HepG2 (cell line): ENCODE measurements around the gene DOCK3. TPM values are rescaled to one million over a fixed set of nuclear protein-coding genes. Genes with fewer than 3 reads are reported as not detected.

Source experiments
- ATAC-seq: fragments of 200-7000 bp; cut with Tn5 transposase; 3 replicates; pipeline ENCODE4 v1.9.1; 2020; ENCODE audit warnings: mild to moderate bottlenecking, moderate library complexity
- BruUV-seq: library from RNA; stranded (reverse); fragments of 400-500 nt; replicated peaks from 2 replicates; lab custom pipeline; 2021; lab: Mats Ljungman, UMichigan
- CTCF ChIA-PET: fragments of 300-600 bp; formaldehyde crosslinking; extraction: SDS; loops from one replicate; lab custom pipeline; 2021; ENCODE audit warnings: low total read pairs, inconsistent platforms, low intra/inter-chr PET ratio; lab: Yijun Ruan, JAX
- POLR2A ChIA-PET: fragments of 350-600 bp; sonication (Branson Sonifier 250); formaldehyde crosslinking; loops from one replicate; lab custom pipeline; 2020; ENCODE audit warnings: antibody characterized with exemption, inconsistent platforms; lab: Yijun Ruan, JAX
- DNase-seq: peaks from one replicate; pipeline ENCODE4 v3.0.0-alpha.2; 2015; ENCODE audit warnings: low spot score
- FAIRE-seq: peaks from 3 replicates; lab custom pipeline; 2011; peaks lifted over from hg19 to GRCh38; lab: Jason Lieb, UNC
- H2AFZ ChIP-seq: one replicate; pipeline ENCODE4 v1.6.1; 2011; ENCODE audit warnings: low read length, inconsistent platforms
- H3K27ac ChIP-seq: fragments of 300-600 bp; 3 replicates; pipeline ENCODE4 v1.8.0; 2011; ENCODE audit warnings: mixed run types, mild to moderate bottlenecking, mixed read lengths, low read length, inconsistent platforms; ENCODE audit not compliant: insufficient read depth; ENCODE audit errors: extremely low read length
- H3K27me3 ChIP-seq, 2 experiments: fragments of 200-600 bp in 1 of 2; 2 replicates in 1 of 2; 3 replicates in 1 of 2; pipeline versions ENCODE4 v1.6.0 to v1.8.0; 2011; ENCODE audit warnings: low read length in 2 of 2, mild to moderate bottlenecking in 2 of 2, moderate library complexity in 2 of 2, inconsistent platforms in 1 of 2; ENCODE audit not compliant: insufficient read depth in 2 of 2, control insufficient read depth in 1 of 2
- H3K36me3 ChIP-seq, 2 experiments: fragments of 200-600 bp in 1 of 2; replicated peaks in 1 of 2; 2 replicates in 1 of 2; 3 replicates in 1 of 2; pipeline versions ENCODE4 v1.5.1 to v1.8.0; 2011; ENCODE audit warnings: low read length in 2 of 2, inconsistent platforms in 1 of 2; ENCODE audit not compliant: insufficient read depth in 2 of 2, control insufficient read depth in 1 of 2
- H3K4me1 ChIP-seq: 2 replicates; pipeline ENCODE4 v1.5.1; 2012; ENCODE audit warnings: low read length, inconsistent platforms; ENCODE audit not compliant: insufficient read depth
- H3K4me2 ChIP-seq: 2 replicates; pipeline ENCODE4 v1.6.0; 2011; ENCODE audit warnings: low read depth, low read length, inconsistent platforms
- H3K4me3 ChIP-seq, 3 experiments: fragments of 200-600 bp in 1 of 3; sonication (generic), shearing (Covaris generic) in 1 of 3; replicated peaks in 1 of 3; 2 replicates each; pipeline ENCODE4 v1.5.1; 2011 to 2016; ENCODE audit warnings: low read length in 3 of 3, inconsistent platforms in 2 of 3, low read depth in 2 of 3, mild to moderate bottlenecking in 2 of 3, control low read depth in 1 of 3, mixed read lengths in 1 of 3; ENCODE audit not compliant: insufficient read depth in 1 of 3
- H3K79me2 ChIP-seq: one replicate; pipeline ENCODE4 v1.6.1; 2011; ENCODE audit warnings: low read length, inconsistent platforms; ENCODE audit not compliant: insufficient read depth
- H3K9ac ChIP-seq: 2 replicates; pipeline ENCODE4 v1.6.0; 2011; ENCODE audit warnings: mild to moderate bottlenecking, low read depth, low read length, inconsistent platforms; ENCODE audit not compliant: insufficient read depth
- H3K9me3 ChIP-seq: 2 replicates; pipeline ENCODE4 v1.5.1; 2012; ENCODE audit warnings: mild to moderate bottlenecking, low read length
- H4K20me1 ChIP-seq: 2 replicates; pipeline ENCODE4 v1.6.0; 2011; ENCODE audit warnings: inconsistent platforms, mild to moderate bottlenecking, low read length, moderate library complexity; ENCODE audit not compliant: insufficient read depth
- FOXP4 ChIP-seq: sonication (generic); formaldehyde crosslinking; IDR thresholded peaks from 2 replicates; pipeline ENCODE4 v1.4.0; 2020; ENCODE audit warnings: missing genetic modification reagents
- MAF1 ChIP-seq: sonication (generic); formaldehyde crosslinking; IDR thresholded peaks from 2 replicates; pipeline ENCODE4 v1.5.0; 2020; ENCODE audit warnings: missing genetic modification reagents, borderline replicate concordance
- NCOA2 ChIP-seq: sonication (generic); formaldehyde crosslinking; IDR thresholded peaks from 2 replicates; pipeline ENCODE4 v1.8.0; 2022; ENCODE audit warnings: inconsistent platforms
- NCOA5 ChIP-seq: sonication (generic); formaldehyde crosslinking; IDR thresholded peaks from 2 replicates; pipeline ENCODE4 v1.4.0; 2020; ENCODE audit warnings: missing genetic modification reagents
- RAD51 ChIP-seq: fragments of 450-650 bp; IDR thresholded peaks from 2 replicates; pipeline ENCODE4 v1.6.1; 2016; ENCODE audit warnings: borderline replicate concordance
- RFXANK ChIP-seq: IDR thresholded peaks from 2 replicates; pipeline ENCODE4 v1.6.1; 2016
- RORA ChIP-seq: sonication (generic); formaldehyde crosslinking; IDR thresholded peaks from 2 replicates; pipeline ENCODE4 v1.5.0; 2020; ENCODE audit warnings: mild to moderate bottlenecking, missing genetic modification reagents, moderate library complexity
- ZIK1 ChIP-seq: sonication (generic); formaldehyde crosslinking; IDR thresholded peaks from 2 replicates; pipeline ENCODE4 v1.5.0; 2020; ENCODE audit warnings: mild to moderate bottlenecking, low read depth, missing genetic modification reagents, borderline replicate concordance
- ZNF124 ChIP-seq: sonication (generic); formaldehyde crosslinking; IDR thresholded peaks from 2 replicates; pipeline ENCODE4 v1.4.0; 2020; ENCODE audit warnings: missing genetic modification reagents
- ZNF3 ChIP-seq: IDR thresholded peaks from 2 replicates; pipeline ENCODE4 v1.7.0; 2017; ENCODE audit warnings: inconsistent platforms
- ZNF512 ChIP-seq: sonication (generic); formaldehyde crosslinking; IDR thresholded peaks from 2 replicates; pipeline ENCODE4 v1.4.0; 2020; ENCODE audit warnings: mild to moderate bottlenecking, missing genetic modification reagents
- ZNF597 ChIP-seq: sonication (generic); formaldehyde crosslinking; IDR thresholded peaks from 2 replicates; pipeline ENCODE4 v1.5.0; 2020; ENCODE audit warnings: missing genetic modification reagents
- ZNF740 ChIP-seq: sonication (generic); formaldehyde crosslinking; IDR thresholded peaks from 2 replicates; pipeline ENCODE4 v1.4.0; 2020; ENCODE audit warnings: missing genetic modification reagents
- ZNF850 ChIP-seq: sonication (generic); formaldehyde crosslinking; conservative IDR thresholded peaks from 2 replicates; pipeline ENCODE4 v1.9.0; 2021; ENCODE audit warnings: mild to moderate bottlenecking, missing genetic modification reagents
- WGBS: methylation state at CpG from one replicate; pipeline ENCODE4 v1.1.6; 2017; ENCODE audit warnings: low lambda C conversion rate; 5-methylcytosine and 5-hydroxymethylcytosine counted together
- in situ Hi-C: cut with HindIII; loops from 2 replicates; pipeline ENCODE4 v1.10.0; 2017; ENCODE audit warnings: low pct_unique_long_range_greater_than_20kb; ENCODE audit not compliant: extremely low pct_ligation_motif_present
- intact Hi-C: fragments of 100-400 bp; cut with micrococcal nuclease; formaldehyde crosslinking; loops from one replicate; pipeline ENCODE4 v1.10.0; 2022; ENCODE audit not compliant: unreplicated experiment
- polyA plus RNA-seq, 8 experiments: library from polyadenylated mRNA; depleted of rRNA in 3 of 8; stranded (reverse) in 7 of 8; unstranded in 1 of 8; fragments of >200 nt; fragmentation: Illumina TruSeq in 4 of 8; extraction: Trizol in 4 of 8; gene quantifications; 2 replicates each; pipeline versions ENCODE4 v1.2.1 to v1.2.3, GENCODE V29; 2011 to 2016; ENCODE audit warnings: low read depth in 4 of 8, missing spikeins in 1 of 8, mixed read lengths in 1 of 8; ENCODE audit not compliant: insufficient read depth in 1 of 8
- total RNA-seq, 5 experiments: library from RNA; depleted of rRNA; stranded (reverse); fragments of >200 nt; fragmentation: Illumina TruSeq; extraction: Trizol; gene quantifications; 2 replicates each; pipeline ENCODE4 v1.2.3, GENCODE V29; 2016; ENCODE audit warnings: low read depth in 1 of 5

The DOCK3 gene
- total and polyA plus RNA-seq, 2 of the 13 experiments (the other 11 are each of a cell fraction or from before 2014, with no cell fraction given): not detected

GRCh38 chr3:51382076-51382745, 707.5 kb downstream of the DOCK3 start:
- no peak overlapping the region for H3K4me2 ChIP-seq
- peaks cover 29% of the 10 kb centered on the region for H3K79me2 ChIP-seq
- in situ Hi-C loops (loop anchor here (5.0 kb wide), 1 partner anchor 810 kb away; no protein-coding TSS in a partner anchor), intact Hi-C loops (loop anchor here (10.0 kb wide), 1 partner anchor 293 kb away; the partner anchor contains the start of gene TEX264)
- H2AFZ ChIP-seq: no peak overlapping the region
- peaks cover 1 to 25% of the 10 kb centered on the region in 2 experiments; a peak in 3 of 5 replicates for H3K27me3 ChIP-seq
- no peak overlapping the region for H3K27ac ChIP-seq
- ChIA-PET POLR2A (no interaction called here), CTCF (no interaction called here)
- H3K9ac ChIP-seq: no peak overlapping the region
- H3K4me1 ChIP-seq: peaks cover 32% of the 10 kb centered on the region
- TF ChIP-seq ZNF512 (CRISPR knock-in tag): no peak
- no peak for TF ChIP-seq RORA (CRISPR knock-in tag)
- TF ChIP-seq ZNF3 (CRISPR knock-in tag): no peak
- TF ChIP-seq ZNF850 (CRISPR knock-in tag): no peak
- TF ChIP-seq ZNF124 (CRISPR knock-in tag): no peak
- no peak for TF ChIP-seq FOXP4 (CRISPR knock-in tag)
- TF ChIP-seq RFXANK (CRISPR knock-in tag): no peak
- no peak for TF ChIP-seq NCOA2 (CRISPR knock-in tag)
- TF ChIP-seq ZNF740: no peak
- no peak for TF ChIP-seq ZNF597 (CRISPR knock-in tag)
- TF ChIP-seq NCOA5 (CRISPR knock-in tag): no peak
- TF ChIP-seq RAD51: no peak
- no peak for TF ChIP-seq MAF1 (CRISPR knock-in tag)
- TF ChIP-seq ZIK1 (CRISPR knock-in tag): no peak
- DNase-seq (no peak), ATAC-seq (no peak), FAIRE-seq (no peak)
- H3K36me3 ChIP-seq: no peaks in the 10 kb centered on the region
- no TSS peak for BruUV-seq
- H3K9me3 ChIP-seq: no peaks in the 10 kb centered on the region
- peaks cover 8% of the 10 kb centered on the region for H4K20me1 ChIP-seq
- WGBS: 92% methylated on average over 4 of the region's 4 CpGs
- H3K4me3 ChIP-seq: no peak overlapping the region
